IMR-90 (cell line): ENCODE measurements around the gene SAMSN1. TPM values are rescaled to one million over a fixed set of nuclear protein-coding genes. Genes with fewer than 3 reads are reported as not detected.

Experiments used
- ATAC-seq: fragments of 200-7000 bp; cut with Tn5 transposase; 2 replicates; pipeline ENCODE4 v1.9.1; 2020; ENCODE audit warnings: low read depth, mild to moderate bottlenecking, moderate library complexity
- BruUV-seq: library from RNA; stranded (reverse); fragments of 400-500 nt; replicated peaks from 2 replicates; lab custom pipeline; 2021; lab: Mats Ljungman, UMichigan
- CTCF ChIA-PET: fragments of 300-600 bp; formaldehyde crosslinking; extraction: SDS; loops from one replicate; lab custom pipeline; 2021; ENCODE audit warnings: antibody characterized with exemption; lab: Yijun Ruan, JAX
- POLR2A ChIA-PET: fragments of 300-600 bp; sonication (Branson Sonifier 250); formaldehyde crosslinking; loops from one replicate; lab custom pipeline; 2022; ENCODE audit warnings: antibody characterized with exemption; ENCODE audit not compliant: unreplicated experiment; lab: Charles Lee
- DNase-seq: peaks from one replicate; pipeline ENCODE4 v3.0.0; 2013
- H2AFZ ChIP-seq: replicated peaks from 2 replicates; pipeline ENCODE3; 2013; ENCODE audit warnings: low read length, mild to moderate bottlenecking; ENCODE audit not compliant: poor library complexity
- H2AK5ac ChIP-seq: 2 replicates; pipeline ENCODE4 v1.6.1; 2013; ENCODE audit warnings: low read depth, low read length, inconsistent platforms
- H2AK9ac ChIP-seq: replicated peaks from 2 replicates; pipeline ENCODE3; 2013; ENCODE audit warnings: mild to moderate bottlenecking, low read depth, low read length, moderate library complexity; ENCODE audit not compliant: poor library complexity
- H2BK120ac ChIP-seq: 2 replicates; pipeline ENCODE4 v1.6.1; 2013; ENCODE audit warnings: low read depth, low read length, inconsistent platforms
- H2BK15ac ChIP-seq: 3 replicates; pipeline ENCODE4 v1.6.1; 2013; ENCODE audit warnings: low read depth, low read length, inconsistent platforms
- H2BK20ac ChIP-seq: 2 replicates; pipeline ENCODE4 v1.6.1; 2013; ENCODE audit warnings: low read depth, mild to moderate bottlenecking, inconsistent platforms, low read length, moderate library complexity
- H2BK5ac ChIP-seq: 2 replicates; pipeline ENCODE4 v1.6.1; 2013; ENCODE audit warnings: mild to moderate bottlenecking, low read depth, low read length, inconsistent platforms; ENCODE audit not compliant: poor library complexity, severe bottlenecking
- H3K14ac ChIP-seq: replicated peaks from 2 replicates; pipeline ENCODE4 v1.6.1; 2013; ENCODE audit warnings: low read depth, low read length, inconsistent platforms
- H3K18ac ChIP-seq: 2 replicates; pipeline ENCODE4 v1.6.1; 2013; ENCODE audit warnings: low read depth, low read length, control low read depth
- H3K23ac ChIP-seq: 2 replicates; pipeline ENCODE4 v1.6.1; 2013; ENCODE audit warnings: low read depth, low read length, inconsistent platforms
- H3K27ac ChIP-seq: 2 replicates; pipeline ENCODE4 v1.5.1; 2013; ENCODE audit warnings: mild to moderate bottlenecking, control low read depth, low read length; ENCODE audit not compliant: insufficient read depth
- H3K27me3 ChIP-seq: 2 replicates; pipeline ENCODE4 v1.6.1; 2013; ENCODE audit warnings: low read length; ENCODE audit not compliant: control insufficient read depth, insufficient read depth
- H3K36me3 ChIP-seq: 2 replicates; pipeline ENCODE4 v1.6.1; 2013; ENCODE audit warnings: low read length, mixed read lengths; ENCODE audit not compliant: control insufficient read depth, insufficient read depth
- H3K4ac ChIP-seq: 2 replicates; pipeline ENCODE4 v1.6.1; 2013; ENCODE audit warnings: low read depth, low read length, inconsistent platforms
- H3K4me1 ChIP-seq: 2 replicates; pipeline ENCODE4 v1.6.1; 2013; ENCODE audit warnings: low read length, mixed read lengths; ENCODE audit not compliant: control insufficient read depth, insufficient read depth
- H3K4me2 ChIP-seq: 2 replicates; pipeline ENCODE4 v1.6.1; 2013; ENCODE audit warnings: low read depth, mild to moderate bottlenecking, control low read depth, low read length, moderate library complexity
- H3K4me3 ChIP-seq: 2 replicates; pipeline ENCODE4 v1.5.1; 2013; ENCODE audit warnings: low read depth, mild to moderate bottlenecking, control low read depth, low read length, moderate library complexity; ENCODE audit not compliant: insufficient read depth
- H3K56ac ChIP-seq: 2 replicates; pipeline ENCODE4 v1.6.1; 2013; ENCODE audit warnings: low read length, inconsistent platforms; ENCODE audit not compliant: insufficient read depth; ENCODE audit errors: extremely low read depth
- H3K79me1 ChIP-seq, 2 experiments: 2 replicates each; pipeline ENCODE4 v1.6.1; 2013; ENCODE audit warnings: low read length in 2 of 2, inconsistent platforms in 1 of 2, low read depth in 1 of 2
- H3K9ac ChIP-seq: 2 replicates; pipeline ENCODE4 v1.6.1; 2013; ENCODE audit warnings: low read depth, low read length, control low read depth
- H3K9me1 ChIP-seq: 2 replicates; pipeline ENCODE4 v1.6.1; 2013; ENCODE audit warnings: low read length, inconsistent platforms; ENCODE audit not compliant: insufficient read depth
- H3K9me3 ChIP-seq: 2 replicates; pipeline ENCODE4 v1.6.1; 2013; ENCODE audit warnings: low read length; ENCODE audit not compliant: control insufficient read depth, insufficient read depth
- H4K20me1 ChIP-seq: 2 replicates; pipeline ENCODE4 v1.6.1; 2013; ENCODE audit warnings: low read length, inconsistent platforms; ENCODE audit not compliant: insufficient read depth
- H4K5ac ChIP-seq: 2 replicates; pipeline ENCODE4 v1.6.1; 2013; ENCODE audit warnings: mild to moderate bottlenecking, low read depth, low read length, control low read depth
- H4K8ac ChIP-seq, 2 experiments: 2 replicates each; pipeline ENCODE4 v1.6.1; 2013; ENCODE audit warnings: low read depth in 2 of 2, low read length in 2 of 2, control low read depth in 1 of 2, inconsistent platforms in 1 of 2
- H4K91ac ChIP-seq: 2 replicates; pipeline ENCODE4 v1.6.1; 2013; ENCODE audit warnings: low read depth, low read length, inconsistent platforms; ENCODE audit not compliant: insufficient read depth
- BHLHE40 ChIP-seq: fragments of 150-350 bp; IDR thresholded peaks from 2 replicates; pipeline ENCODE4 v1.6.1; 2016; ENCODE audit warnings: mild to moderate bottlenecking, low read depth, low read length
- CEBPB ChIP-seq: IDR thresholded peaks from 2 replicates; pipeline ENCODE4 v1.6.1; 2012; ENCODE audit warnings: low read depth, low read length, improper control_type of control experiment
- CHD1 ChIP-seq: IDR thresholded peaks from 2 replicates; pipeline ENCODE4 v1.6.1; 2012; ENCODE audit warnings: low read depth, low read length, improper control_type of control experiment
- CTCF ChIP-seq: conservative IDR thresholded peaks from 2 replicates; pipeline ENCODE4 v1.5.1; 2012; ENCODE audit warnings: mild to moderate bottlenecking, low read depth, low read length, improper control_type of control experiment
- ELK1 ChIP-seq: fragments of 150-350 bp; IDR thresholded peaks from 2 replicates; pipeline ENCODE4 v1.6.1; 2016; ENCODE audit warnings: low read depth, mild to moderate bottlenecking, low read length, moderate library complexity, borderline replicate concordance
- FOS ChIP-seq: fragments of 150-350 bp; IDR thresholded peaks from 2 replicates; pipeline ENCODE4 v1.6.1; 2016; ENCODE audit warnings: low read depth, low read length
- MAFK ChIP-seq: IDR thresholded peaks from 2 replicates; pipeline ENCODE4 v1.6.1; 2012; ENCODE audit warnings: low read depth, low read length, improper control_type of control experiment
- MAZ ChIP-seq: IDR thresholded peaks from 2 replicates; pipeline ENCODE4 v1.6.1; 2012; ENCODE audit warnings: low read depth, mild to moderate bottlenecking, low read length, improper control_type of control experiment, moderate library complexity, borderline replicate concordance
- MXI1 ChIP-seq: IDR thresholded peaks from 2 replicates; pipeline ENCODE4 v1.6.1; 2012; ENCODE audit warnings: low read depth, mild to moderate bottlenecking, low read length, moderate library complexity, borderline replicate concordance
- NFE2L2 ChIP-seq: fragments of 150-350 bp; IDR thresholded peaks from 2 replicates; pipeline ENCODE4 v1.6.1; 2016; ENCODE audit warnings: low read depth, mild to moderate bottlenecking, low read length
- POLR2A ChIP-seq: IDR thresholded peaks from 2 replicates; pipeline ENCODE4 v1.6.1; 2012; ENCODE audit warnings: mild to moderate bottlenecking, low read depth, low read length
- RAD21 ChIP-seq: IDR thresholded peaks from 2 replicates; pipeline ENCODE4 v1.6.1; 2012; ENCODE audit warnings: low read length, improper control_type of control experiment
- RCOR1 ChIP-seq: IDR thresholded peaks from 2 replicates; pipeline ENCODE4 v1.6.1; 2012; ENCODE audit warnings: mild to moderate bottlenecking, low read length, improper control_type of control experiment; ENCODE audit not compliant: insufficient replicate concordance
- RFX5 ChIP-seq: IDR thresholded peaks from 2 replicates; pipeline ENCODE4 v1.8.0; 2012; ENCODE audit warnings: low read depth, mild to moderate bottlenecking, low read length, moderate library complexity
- SMC3 ChIP-seq: fragments of 150-350 bp; IDR thresholded peaks from 2 replicates; pipeline ENCODE4 v1.6.1; 2016; ENCODE audit warnings: low read depth, mild to moderate bottlenecking, antibody characterized with exemption, low read length, moderate library complexity
- USF2 ChIP-seq: fragments of 150-350 bp; IDR thresholded peaks from 2 replicates; pipeline ENCODE4 v1.6.1; 2017; ENCODE audit warnings: mild to moderate bottlenecking, antibody characterized with exemption, low read length, low read depth
- WGBS, 2 experiments: methylation state at CpG; one replicate each; pipeline versions ENCODE4 v1.1.5 to v1.1.7; 2013; ENCODE audit warnings: missing lambda C conversion rate in 2 of 2; ENCODE audit not compliant: insufficient read length in 1 of 2; ENCODE audit errors: extremely low coverage in 2 of 2; 5-methylcytosine and 5-hydroxymethylcytosine counted together
- dilution Hi-C: fragments of 300-500 bp; cut with HindIII; formaldehyde crosslinking; loops from one replicate; pipeline ENCODE4 v1.14.3; 2018; ENCODE audit warnings: low sequenced_read_pairs; ENCODE audit not compliant: unreplicated experiment
- in situ Hi-C: fragments of 300-500 bp; cut with MboI; formaldehyde crosslinking; loops from 3 replicates; pipeline ENCODE4 v1.14.3; 2019; ENCODE audit warnings: low sequenced_read_pairs, inconsistent platforms, mixed read lengths
- intact Hi-C: fragments of 100-400 bp; cut with micrococcal nuclease; formaldehyde crosslinking; loops from 2 replicates; pipeline ENCODE4 v1.10.0; 2022
- polyA plus RNA-seq, 3 experiments: library from polyadenylated mRNA; depleted of rRNA; stranded (reverse); fragments of >200 nt; gene quantifications; 2 replicates each; pipeline ENCODE4 v1.2.3, GENCODE V29; 2012; ENCODE audit warnings: low replicate concordance in 1 of 3
- total RNA-seq: library from RNA; depleted of rRNA; stranded (reverse); fragments of >200 nt; gene quantifications from 2 replicates; pipeline ENCODE4 v1.2.3, GENCODE V29; 2012

SAMSN1 gene
- total and polyA plus RNA-seq, 2 of the 4 experiments (the other 2 are of a cell fraction): not detected

GRCh38 chr21:14584357-14585095, 38.4 kb upstream of the SAMSN1 start:
- ChIA-PET CTCF (no interaction called here), POLR2A (no interaction called here)
- no peak for ATAC-seq
- Histone ChIP-seq H2BK20ac (no peak overlapping the region), H3K4ac (no peak overlapping the region), H3K18ac (no peak overlapping the region), H3K4me3 (no peak overlapping the region), H3K9me3 (0 out of 2 replicates have a peak, but pooled peaks cover 2% of the 10 kb centered on the region), H4K8ac (no peak overlapping the region), H4K91ac (no peak overlapping the region), H3K56ac (no peak overlapping the region), H3K4me1 (no peaks in the 10 kb centered on the region), H3K36me3 (no peaks in the 10 kb centered on the region), H3K4me2 (no peak overlapping the region), H2BK15ac (no peak overlapping the region), H3K9me1 (no peaks in the 10 kb centered on the region), H2AK5ac (no peak overlapping the region), H2AK9ac (no peak overlapping the region), H3K14ac (no peak overlapping the region), H3K27ac (no peak overlapping the region), H3K79me1 (no peaks in the 10 kb centered on the region), H3K27me3 (no peaks in the 10 kb centered on the region), H4K20me1 (no peaks in the 10 kb centered on the region), H2BK120ac (no peak overlapping the region), H2BK5ac (no peak overlapping the region), H3K9ac (no peak overlapping the region), H4K5ac (no peak overlapping the region), H2AFZ (no peak overlapping the region), H3K23ac (no peak overlapping the region)
- no peak for DNase-seq
- intact Hi-C loops (no loop called here), dilution Hi-C loops (no loop called here), in situ Hi-C loops (no loop called here)
- BruUV-seq: no TSS peak
- WGBS, 2 experiments: no CpG with 5 or more reads among the region's 2 CpGs
- no peak for TF ChIP-seq ELK1
- TF ChIP-seq NFE2L2: no peak
- no peak for TF ChIP-seq POLR2A
- no peak for TF ChIP-seq RCOR1
- no peak for TF ChIP-seq MXI1
- no peak for TF ChIP-seq FOS
- no peak for TF ChIP-seq USF2
- no peak for TF ChIP-seq CTCF
- TF ChIP-seq RAD21: no peak
- no peak for TF ChIP-seq SMC3
- no peak for TF ChIP-seq CHD1
- no peak for TF ChIP-seq MAZ
- TF ChIP-seq RFX5: no peak
- no peak for TF ChIP-seq MAFK
- TF ChIP-seq CEBPB: no peak
- no peak for TF ChIP-seq BHLHE40
